C1 segment of cervical spinal cord (tissue), 14 donors: ENCODE results near the gene RAB36.
A peak's percentile ranks its signal among the peaks of the same experiment; 100 is the strongest.

Experiments used
- DNase-seq, 14 donors: peaks; one replicate each; lab custom pipeline; 2025; lab: John Stamatoyannopoulos, UW

The RAB36 gene

GRCh38 chr22:23137468-23137867 is 7.8 kb upstream of the RAB36 start:
- no peak for DNase-seq

GRCh38 chr22:23137905-23138561 is 7.2 kb upstream of the RAB36 start:
- DNase-seq: peak in 3 of 14 donors; percentile 16 to 28 (median 17)

DNA sequence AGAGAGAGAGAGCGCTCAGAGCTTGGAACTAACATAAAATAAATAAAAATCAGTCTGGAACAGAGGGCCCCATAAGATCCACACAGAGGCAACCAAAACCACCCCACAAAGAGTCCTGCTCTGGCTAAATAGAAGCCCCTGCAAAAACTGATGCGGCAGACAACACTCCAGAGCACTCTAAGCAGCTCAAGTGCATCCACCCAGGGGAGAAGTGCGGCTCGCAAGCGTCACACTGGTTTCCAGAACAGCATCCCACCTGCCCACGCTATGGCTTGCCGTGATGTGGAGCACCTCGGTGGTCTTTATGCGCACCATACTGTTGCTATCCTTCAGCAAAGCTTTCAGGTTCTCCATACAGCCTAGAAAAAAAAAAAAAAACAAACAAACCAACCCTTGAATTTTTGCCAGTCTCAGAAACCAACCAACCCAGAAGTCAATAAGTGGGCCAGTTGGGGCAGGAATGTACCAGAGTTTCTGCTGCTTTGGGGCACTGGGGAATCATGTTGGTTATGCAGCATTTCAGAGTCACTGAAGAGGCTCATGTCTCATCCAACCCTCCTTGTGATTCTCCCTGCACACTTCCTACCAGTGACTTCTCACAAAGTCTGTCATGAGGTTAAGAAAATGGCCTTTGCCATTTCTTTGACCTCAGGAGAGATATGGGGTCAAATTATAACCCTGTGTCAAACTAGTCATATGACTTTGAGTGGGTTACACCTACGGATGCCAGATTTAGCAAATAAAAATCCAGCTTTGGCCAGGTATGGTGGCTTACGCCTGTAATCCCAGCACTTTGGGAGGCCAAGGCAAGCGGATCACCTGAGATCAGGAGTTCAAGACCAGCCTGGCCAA is 6.5 kb upstream of the RAB36 start:
- DNase-seq: no peak

- DNase-seq: no peak
These were observed 4.9 kb upstream of the RAB36 start for GRCh38 chr22:23140385-23140784.

DNA sequence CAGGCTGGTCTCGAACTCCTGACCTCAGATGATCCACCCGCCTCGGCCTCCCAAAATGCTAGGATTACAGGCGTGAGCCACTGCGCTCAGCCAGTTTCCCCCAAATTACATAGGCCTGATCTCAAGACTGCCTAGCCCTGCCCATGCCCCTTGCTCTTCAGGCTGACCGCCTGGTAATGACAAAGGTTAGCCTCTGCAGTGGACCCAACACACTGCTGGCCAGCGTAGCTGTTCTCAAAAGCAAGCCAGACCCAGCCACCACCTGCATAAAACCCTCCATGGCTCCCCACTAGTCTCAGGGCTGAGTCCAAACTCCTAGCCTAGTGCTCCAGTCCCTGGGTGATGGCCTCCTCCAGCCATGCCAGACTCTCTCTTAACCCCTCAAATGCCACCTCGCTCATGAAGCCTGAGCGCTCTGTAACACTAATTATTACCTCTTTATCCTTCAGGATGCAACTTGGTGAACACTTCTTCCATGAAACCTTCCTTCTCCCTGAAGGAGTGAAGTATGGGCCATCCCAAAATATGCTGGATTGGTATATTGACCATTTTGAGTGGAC is 2.7 kb upstream of the RAB36 start:
- no peak for DNase-seq

- DNase-seq: no peak
These were observed 2.2 kb upstream of the RAB36 start for GRCh38 chr22:23143119-23143518.

GRCh38 chr22:23144432-23144831 is 845 bp upstream of the RAB36 start:
- no peak for DNase-seq

GRCh38 chr22:23145878-23146470 is 697 bp downstream of the RAB36 start:
- no peak for DNase-seq

GRCh38 chr22:23146478-23147205 is 1.4 kb downstream of the RAB36 start:
- DNase-seq: no peak

DNA sequence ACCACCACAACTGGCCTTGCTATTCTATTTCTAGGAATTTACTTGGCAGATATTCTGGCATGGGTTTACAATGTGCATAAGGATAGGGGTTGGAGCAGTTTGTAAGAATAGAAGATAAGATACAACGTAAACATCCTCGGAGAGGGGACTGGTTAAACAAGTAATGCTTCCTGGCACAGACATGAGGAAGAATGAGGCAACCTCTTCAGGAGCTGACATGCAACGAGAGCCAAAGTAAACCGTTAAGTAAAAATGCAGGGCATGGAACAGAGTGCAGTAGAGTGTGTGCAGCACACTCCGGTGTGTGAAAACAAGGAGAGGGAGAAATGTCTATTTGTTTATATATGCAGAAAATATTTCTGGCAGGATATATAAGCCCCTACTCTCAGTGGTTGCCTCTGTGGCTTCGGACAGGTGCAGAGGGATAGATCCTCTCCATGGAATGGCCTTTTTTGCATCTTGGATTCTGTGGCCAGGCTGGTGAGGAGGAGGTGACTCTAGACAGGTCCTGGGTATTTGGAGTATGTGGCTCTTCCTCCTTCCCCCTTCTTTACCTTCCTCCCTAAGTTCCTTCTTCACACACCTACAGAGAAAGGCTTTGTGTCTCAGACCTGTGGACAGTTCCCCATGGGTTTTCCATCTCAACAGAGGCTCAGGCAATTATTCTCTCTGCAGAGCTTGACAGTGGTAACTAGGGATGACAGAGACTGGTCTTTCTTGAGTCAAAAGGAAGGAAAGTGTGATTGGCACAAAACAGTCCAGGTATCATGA is 2.5 kb downstream of the RAB36 start:
- DNase-seq: no peak

- no peak for DNase-seq
These were observed 4.5 kb downstream of the RAB36 start for GRCh38 chr22:23149743-23150238.

DNA sequence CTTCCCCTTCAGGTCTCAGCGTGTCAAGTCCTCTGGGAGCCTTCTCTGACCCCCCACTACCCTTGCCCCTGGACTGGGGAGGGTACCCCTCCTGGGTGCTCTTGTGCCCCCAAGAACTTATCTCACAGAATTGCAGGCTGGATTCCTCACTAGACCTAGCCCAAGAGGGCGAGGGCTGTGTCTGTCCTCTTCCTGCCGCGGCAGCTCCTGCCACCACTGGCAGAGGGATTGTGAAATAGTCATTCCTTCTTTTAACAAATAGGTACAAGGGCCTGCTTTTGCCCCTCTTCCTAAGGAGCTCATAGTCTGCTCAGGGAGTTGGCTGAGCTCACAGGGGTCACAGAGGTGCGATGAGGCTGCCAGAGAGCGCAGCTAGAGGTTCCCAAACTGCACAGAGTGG is 5.5 kb downstream of the RAB36 start:
- no peak for DNase-seq

- DNase-seq: no peak
These were observed 6.5 kb downstream of the RAB36 start for GRCh38 chr22:23151827-23152226.

DNA sequence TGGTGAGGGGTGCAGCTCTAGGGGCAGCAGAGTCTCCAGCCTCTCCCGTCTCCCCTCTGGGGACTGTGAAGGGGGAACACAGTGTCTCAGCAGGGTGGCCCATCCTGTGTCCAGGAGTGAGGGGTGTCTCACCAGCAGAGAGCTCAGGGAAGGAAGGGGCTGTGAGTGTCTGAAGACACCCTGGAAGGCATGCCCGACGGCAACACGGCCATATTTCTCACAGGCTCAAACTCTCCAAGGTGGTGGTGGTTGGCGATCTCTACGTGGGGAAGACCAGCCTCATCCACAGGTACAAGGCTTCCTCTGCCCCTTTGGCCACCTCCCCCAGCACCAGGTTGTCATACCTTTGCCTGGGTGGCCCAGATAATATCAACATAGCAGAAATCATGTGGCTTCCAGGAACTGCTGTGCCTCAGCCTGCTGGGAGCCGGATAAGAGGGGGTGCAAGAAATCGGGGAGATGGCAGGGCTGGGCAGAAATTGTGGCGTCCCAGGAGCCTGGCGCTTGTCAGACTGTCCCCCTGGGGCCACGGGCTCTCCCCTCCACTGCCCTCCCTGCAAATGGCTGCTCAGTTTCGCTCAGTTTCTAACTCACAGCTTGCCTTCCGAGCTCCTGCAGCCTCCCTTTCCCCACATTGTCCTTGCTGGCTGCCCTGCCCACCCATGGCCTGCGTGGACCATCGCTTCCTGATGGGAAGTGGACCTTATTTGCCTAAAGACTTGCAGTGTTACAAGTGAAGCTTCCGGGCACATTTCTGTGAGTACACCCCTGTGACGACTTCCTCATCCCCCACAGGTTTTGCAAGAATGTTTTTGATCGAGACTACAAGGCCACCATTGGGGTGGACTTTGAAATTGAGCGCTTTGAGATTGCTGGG is 7.2 kb downstream of the RAB36 start:
- no peak for DNase-seq

DNA sequence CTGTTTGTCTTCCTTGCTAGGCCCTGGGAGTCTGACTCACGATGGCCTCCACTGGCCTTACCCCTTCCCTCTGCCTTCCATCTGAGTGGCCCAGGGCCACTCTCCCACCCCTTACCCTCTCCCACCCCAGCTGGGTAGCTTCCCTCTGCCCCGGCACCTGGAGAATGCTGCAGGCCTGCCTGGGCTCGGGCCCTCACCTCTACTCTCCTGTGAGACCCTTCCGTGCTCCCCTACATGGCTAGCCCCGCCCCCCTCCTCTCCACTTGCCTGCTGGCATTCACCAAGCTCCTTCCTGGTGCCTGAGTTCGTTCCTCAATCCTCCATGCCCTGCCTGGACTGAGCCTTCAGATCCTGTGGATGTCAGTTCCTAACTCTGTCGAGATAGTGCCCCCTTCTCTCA is 8.7 kb downstream of the RAB36 start:
- no peak for DNase-seq

DNA sequence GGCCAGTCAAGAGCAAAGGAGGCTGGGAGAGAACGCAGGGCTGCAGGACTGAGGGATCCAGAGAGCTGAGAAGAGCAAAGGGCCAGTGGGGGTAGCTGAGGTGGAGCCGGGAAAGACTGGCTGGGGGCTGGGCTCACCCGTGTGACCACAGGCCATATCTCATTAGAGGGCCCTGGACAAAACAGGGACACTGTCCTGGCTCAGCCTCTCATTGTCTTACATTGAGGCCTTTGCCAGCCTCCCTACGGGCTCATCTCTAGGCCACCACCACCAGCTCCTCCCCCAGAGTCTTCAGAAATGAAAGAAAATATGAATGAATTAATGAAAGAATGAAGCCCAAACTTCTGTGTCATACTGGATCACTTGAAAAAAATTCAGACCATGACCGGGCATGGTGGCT is 9.2 kb downstream of the RAB36 start:
- DNase-seq: no peak

GRCh38 chr22:23155143-23155542 is 9.9 kb downstream of the RAB36 start:
- DNase-seq: no peak

DNA sequence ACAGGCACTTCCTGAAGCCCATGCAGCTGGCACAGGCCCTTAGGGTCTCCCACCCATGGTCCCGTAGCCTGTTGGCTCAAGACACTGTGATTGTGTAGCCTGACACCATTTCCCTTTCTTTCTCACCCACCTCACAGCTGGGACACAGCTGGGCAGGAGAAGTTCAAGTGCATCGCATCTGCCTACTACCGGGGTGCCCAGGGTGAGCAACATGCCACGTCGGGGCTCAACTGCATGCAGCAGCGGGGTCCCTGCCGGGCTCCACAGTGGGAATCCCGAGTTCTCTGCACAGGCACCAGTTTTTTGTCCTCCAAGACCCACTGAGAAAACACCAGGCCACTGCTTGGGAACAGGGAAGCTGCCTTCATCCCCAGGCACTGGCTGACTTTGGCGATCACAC is 10.6 kb downstream of the RAB36 start:
- no peak for DNase-seq

DNA sequence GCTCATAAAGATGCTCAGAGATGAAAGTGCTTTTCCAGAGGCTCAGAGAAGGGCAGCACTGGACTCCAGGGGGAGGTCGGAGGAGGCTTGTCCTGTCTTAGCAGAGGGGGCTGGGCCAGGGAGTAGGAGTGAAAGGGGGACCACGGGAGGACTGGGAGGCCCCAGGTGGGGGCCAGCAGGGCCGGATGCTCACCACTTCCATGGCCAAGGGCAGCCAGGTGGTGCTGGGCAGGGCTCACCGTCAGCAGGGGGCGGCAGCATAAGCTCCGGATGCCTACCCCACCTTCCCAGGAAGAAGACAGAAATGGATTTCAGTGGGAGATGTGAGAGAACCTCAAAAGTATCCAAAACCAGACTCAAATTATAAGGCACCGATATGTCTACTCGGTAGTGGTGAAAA is 11.0 kb downstream of the RAB36 start:
- no peak for DNase-seq
